ENCODE results near the gene CUX1. TPM values are rescaled to one million over a fixed set of nuclear protein-coding genes. Genes with fewer than 3 reads are reported as not detected.

The CUX1 gene
- polyA plus RNA-seq, 1 experiment, result 29.7 TPM

GRCh38 chr7:102152672-102153598 is 335.5 kb downstream of the CUX1 start:
- ChIA-PET CTCF (interaction anchor here (0.6 kb wide), 1 partner anchor 31 kb away, joined by 4 read pairs; no protein-coding TSS in a partner anchor), POLR2A (interaction anchor here (0.6 kb wide), 1 partner anchor 12 kb away, joined by 3 read pairs; no protein-coding TSS in a partner anchor)

DNA sequence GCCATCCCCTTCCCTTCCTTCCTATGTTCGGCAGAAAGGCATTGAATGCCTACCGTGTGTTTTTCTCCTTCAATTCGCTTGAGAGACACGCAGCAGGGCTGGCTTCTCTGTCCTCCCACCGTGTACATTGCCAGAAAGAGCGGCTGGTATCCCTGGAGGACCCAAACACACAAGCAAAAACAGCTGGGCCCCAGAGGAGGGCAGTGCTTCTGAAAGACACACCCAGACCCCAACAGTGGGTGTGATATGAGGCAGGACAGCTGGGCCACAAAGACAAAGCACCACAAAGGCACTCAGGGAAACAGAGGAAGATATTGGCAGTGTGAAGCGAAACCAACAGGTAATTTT is 336.1 kb downstream of the CUX1 start:
- H3K9me3 ChIP-seq (ENCODE audit: control insufficient read depth, insufficient read depth, low read length), result no peaks in the 10 kb centered on the region; the same call in 1 of the 2 replicates
- DNase-seq (ENCODE audit: low read depth, low spot score), result no peak
- POLR2A ChIA-PET, result interaction anchor here (0.6 kb wide), 1 partner anchor 11 kb away, joined by 3 read pairs; no protein-coding TSS in a partner anchor
- no peak overlapping the region for H3K27ac ChIP-seq (ENCODE audit: low read depth, low read length)
- H3K27me3 ChIP-seq (ENCODE audit: control insufficient read depth, insufficient read depth, low read length), result no peaks in the 10 kb centered on the region
- CTCF ChIA-PET, result interaction anchor here (1.1 kb wide), 1 partner anchor 14 kb away, joined by 4 read pairs; no protein-coding TSS in a partner anchor
- no peak for TF ChIP-seq CTCF (IDR thresholded peaks at IDR 0.05; ENCODE audit: low read depth, low read length)
- H3K4me3 ChIP-seq (ENCODE audit: low read depth, low read length), result no peak overlapping the region

More at GRCh38 chr7:102152672-102153598, 335.5 kb downstream of the CUX1 start:
- TF ChIP-seq CTCF (IDR thresholded peaks at IDR 0.05; ENCODE audit: low read depth, low read length), result no peak
- DNase-seq (ENCODE audit: low read depth, low spot score), result no peak
- H3K27me3 ChIP-seq (ENCODE audit: control insufficient read depth, insufficient read depth, low read length), result no peaks in the 10 kb centered on the region
- no peak overlapping the region for H3K27ac ChIP-seq (ENCODE audit: low read depth, low read length)
- no peaks in the 10 kb centered on the region; the same call in 1 of the 2 replicates for H3K9me3 ChIP-seq (ENCODE audit: control insufficient read depth, insufficient read depth, low read length)
- H3K4me3 ChIP-seq (ENCODE audit: low read depth, low read length), result no peak overlapping the region

DNA sequence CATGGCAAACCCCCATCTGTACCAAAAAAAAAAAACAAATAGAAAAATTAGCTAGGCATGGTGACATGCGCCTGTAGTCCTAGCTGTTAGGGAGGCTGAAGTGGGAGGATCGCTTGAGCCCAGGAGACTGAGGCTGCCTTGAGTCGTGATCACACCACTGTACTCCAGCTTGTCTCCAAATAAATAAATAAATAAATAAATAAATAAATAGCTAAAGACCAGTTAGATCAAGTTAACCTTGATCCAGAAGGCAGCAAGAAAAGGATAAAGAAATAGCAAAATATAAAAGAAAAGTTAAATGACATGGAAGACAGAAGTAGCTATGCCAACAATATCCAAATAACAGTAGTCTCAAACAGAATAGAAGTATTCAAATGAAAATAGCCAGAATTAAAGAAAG is 337.0 kb downstream of the CUX1 start:
- Histone ChIP-seq H3K4me3 (ENCODE audit: low read depth, low read length) (no peak overlapping the region), H3K27me3 (ENCODE audit: control insufficient read depth, insufficient read depth, low read length) (no peaks in the 10 kb centered on the region), H3K9me3 (ENCODE audit: control insufficient read depth, insufficient read depth, low read length) (no peaks in the 10 kb centered on the region; the same call in 1 of the 2 replicates), H3K27ac (ENCODE audit: low read depth, low read length) (no peak overlapping the region)
- POLR2A ChIA-PET, result interaction anchor here (0.6 kb wide), 1 partner anchor 1505 kb away, joined by 5 read pairs; no protein-coding TSS in a partner anchor
- DNase-seq (ENCODE audit: low read depth, low spot score), result no peak
- TF ChIP-seq CTCF (IDR thresholded peaks at IDR 0.05; ENCODE audit: low read depth, low read length), result no peak
- CTCF ChIA-PET, result interaction anchor here (1.1 kb wide), 1 partner anchor 15 kb away, joined by 4 read pairs; no protein-coding TSS in a partner anchor

DNA sequence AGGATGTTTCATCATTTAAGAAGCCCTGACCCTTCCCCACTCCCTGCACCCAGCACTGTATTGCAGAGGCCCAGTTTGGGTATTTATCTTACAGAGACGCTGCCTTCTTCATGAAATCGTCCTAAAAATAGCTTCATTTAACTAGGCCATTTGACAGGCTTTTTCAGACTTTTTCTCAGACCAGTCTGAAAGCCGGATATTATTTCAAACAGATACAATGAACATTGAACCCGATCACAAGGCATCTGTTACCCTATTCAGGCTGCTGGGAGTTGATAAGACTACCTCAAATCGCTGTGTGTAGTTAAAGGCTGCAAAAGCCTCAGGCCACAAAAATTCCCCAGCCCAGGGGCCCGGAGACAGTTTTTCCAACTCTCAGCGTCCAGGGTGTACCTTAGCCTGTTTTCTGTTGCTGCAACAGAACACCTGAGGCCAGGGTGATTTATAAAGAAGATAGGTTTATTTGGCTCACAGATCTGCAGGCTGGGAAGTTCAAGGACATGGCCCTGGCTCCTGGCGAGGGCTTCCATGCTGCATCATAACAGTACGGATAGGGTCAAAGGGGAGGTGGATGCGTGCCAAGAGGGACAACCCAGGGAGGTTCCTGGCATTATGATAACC is 338.5 kb downstream of the CUX1 start:
- Histone ChIP-seq H3K27ac (ENCODE audit: low read depth, low read length) (no peak overlapping the region), H3K9me3 (ENCODE audit: control insufficient read depth, insufficient read depth, low read length) (no peaks in the 10 kb centered on the region; the same call in 1 of the 2 replicates), H3K27me3 (ENCODE audit: control insufficient read depth, insufficient read depth, low read length) (no peaks in the 10 kb centered on the region), H3K4me3 (ENCODE audit: low read depth, low read length) (no peak overlapping the region)
- ChIA-PET CTCF (no interaction called here), POLR2A (no interaction called here)
- no peak for TF ChIP-seq CTCF (IDR thresholded peaks at IDR 0.05; ENCODE audit: low read depth, low read length)
- DNase-seq (ENCODE audit: low read depth, low spot score), result no peak

All from AG04450 (cell line).